NB4 (cell line): Measurements from ENCODE around the gene AREL1.

Experiments used
- MAX ChIP-seq: IDR thresholded peaks from 2 replicates; pipeline ENCODE4 v1.6.1; 2011; ENCODE audit warnings: low read depth, low read length
- MYC ChIP-seq: IDR thresholded peaks from 2 replicates; pipeline ENCODE4 v1.6.1; 2011; ENCODE audit warnings: low read depth, low read length
- POLR2A ChIP-seq: IDR thresholded peaks from 2 replicates; pipeline ENCODE4 v1.6.1; 2011; ENCODE audit warnings: mild to moderate bottlenecking; ENCODE audit not compliant: insufficient read length; ENCODE audit errors: extremely low read depth
- TF ChIP-seq, protein P1 (sequence below): IDR thresholded peaks from one replicate; pipeline ENCODE4 v1.5.1; 2012; ENCODE audit warnings: low read depth, low read length

GRCh38 chr14:74703043-74703442 lies 9.8 kb downstream of the AREL1 start:
- TF ChIP-seq POLR2A: no peak
- TF ChIP-seq, protein P1, sequence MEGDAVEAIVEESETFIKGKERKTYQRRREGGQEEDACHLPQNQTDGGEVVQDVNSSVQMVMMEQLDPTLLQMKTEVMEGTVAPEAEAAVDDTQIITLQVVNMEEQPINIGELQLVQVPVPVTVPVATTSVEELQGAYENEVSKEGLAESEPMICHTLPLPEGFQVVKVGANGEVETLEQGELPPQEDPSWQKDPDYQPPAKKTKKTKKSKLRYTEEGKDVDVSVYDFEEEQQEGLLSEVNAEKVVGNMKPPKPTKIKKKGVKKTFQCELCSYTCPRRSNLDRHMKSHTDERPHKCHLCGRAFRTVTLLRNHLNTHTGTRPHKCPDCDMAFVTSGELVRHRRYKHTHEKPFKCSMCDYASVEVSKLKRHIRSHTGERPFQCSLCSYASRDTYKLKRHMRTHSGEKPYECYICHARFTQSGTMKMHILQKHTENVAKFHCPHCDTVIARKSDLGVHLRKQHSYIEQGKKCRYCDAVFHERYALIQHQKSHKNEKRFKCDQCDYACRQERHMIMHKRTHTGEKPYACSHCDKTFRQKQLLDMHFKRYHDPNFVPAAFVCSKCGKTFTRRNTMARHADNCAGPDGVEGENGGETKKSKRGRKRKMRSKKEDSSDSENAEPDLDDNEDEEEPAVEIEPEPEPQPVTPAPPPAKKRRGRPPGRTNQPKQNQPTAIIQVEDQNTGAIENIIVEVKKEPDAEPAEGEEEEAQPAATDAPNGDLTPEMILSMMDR: no peak
- TF ChIP-seq MAX: no peak
- TF ChIP-seq MYC: no peak
